HG02571 (cell line): ENCODE results near the gene SOX6.

Experiments
- ATAC-seq: cut with Tn5 transposase; IDR thresholded peaks from one replicate; pipeline ENCODE4 v1.9.1; 2021; ENCODE audit warnings: mild to moderate bottlenecking, moderate library complexity; ENCODE audit not compliant: unreplicated experiment

Gene SOX6

GRCh38 chr11:16204261-16204660, 152.1 kb downstream of the SOX6 start:
- ATAC-seq, result no peak

GRCh38 chr11:16195651-16196050, 160.7 kb downstream of the SOX6 start:
- ATAC-seq, result no peak

- ATAC-seq, result no peak
Measured at GRCh38 chr11:16194566-16194965, 161.8 kb downstream of the SOX6 start.

GRCh38 chr11:16193897-16194381, 162.4 kb downstream of the SOX6 start:
- no peak for ATAC-seq

- no peak for ATAC-seq
Measured at GRCh38 chr11:16191868-16192240, 164.5 kb downstream of the SOX6 start.

GRCh38 chr11:16191212-16191867, 165.0 kb downstream of the SOX6 start:
- ATAC-seq, result no peak

GRCh38 chr11:16186680-16187079, 169.7 kb downstream of the SOX6 start:
- no peak for ATAC-seq

- no peak for ATAC-seq
Measured at GRCh38 chr11:16185042-16185441, 171.3 kb downstream of the SOX6 start.

- ATAC-seq, result no peak
Measured at GRCh38 chr11:16184588-16184987, 171.8 kb downstream of the SOX6 start.

GRCh38 chr11:16182553-16182952, 173.8 kb downstream of the SOX6 start:
- no peak for ATAC-seq

GRCh38 chr11:16180868-16181267, 175.5 kb downstream of the SOX6 start:
- ATAC-seq, result no peak

- ATAC-seq, result no peak
Measured at GRCh38 chr11:16179676-16180075, 176.7 kb downstream of the SOX6 start.

GRCh38 chr11:16178273-16178672, 178.1 kb downstream of the SOX6 start:
- no peak for ATAC-seq

GRCh38 chr11:16177688-16178087, 178.7 kb downstream of the SOX6 start:
- no peak for ATAC-seq

GRCh38 chr11:16173798-16174197, 182.5 kb downstream of the SOX6 start:
- no peak for ATAC-seq

GRCh38 chr11:16171882-16172281, 184.5 kb downstream of the SOX6 start:
- no peak for ATAC-seq

- ATAC-seq, result no peak
Measured at GRCh38 chr11:16169956-16170847, 186.1 kb downstream of the SOX6 start.

GRCh38 chr11:16169541-16169940, 186.8 kb downstream of the SOX6 start:
- no peak for ATAC-seq

- no peak for ATAC-seq
Measured at GRCh38 chr11:16167706-16168487, 188.4 kb downstream of the SOX6 start.

- no peak for ATAC-seq
Measured at GRCh38 chr11:16166571-16166970, 189.8 kb downstream of the SOX6 start.

- ATAC-seq, result no peak
Measured at GRCh38 chr11:16160146-16160545, 196.2 kb downstream of the SOX6 start.
